Stimulated activated CD8-positive, alpha-beta memory T cell treated with anti-CD3 and anti-CD28 coated beads, Interleukin-4, amount 100 ng/mL, for 4 hours (primary cell): ENCODE measurements around the gene NSL1.
"Not testable (repeated sequence)": the region's sequence is repeated elsewhere in the genome, so short reads cannot be mapped to it uniquely, and the experiment has no call there.

Experiments
- DNase-seq, 2 donors: peaks; one replicate each; pipeline ENCODE4 v3.0.0-alpha.2; 2020; ENCODE audit warnings: low read depth in 2 of 2, low spot score in 1 of 2

The NSL1 gene

DNA sequence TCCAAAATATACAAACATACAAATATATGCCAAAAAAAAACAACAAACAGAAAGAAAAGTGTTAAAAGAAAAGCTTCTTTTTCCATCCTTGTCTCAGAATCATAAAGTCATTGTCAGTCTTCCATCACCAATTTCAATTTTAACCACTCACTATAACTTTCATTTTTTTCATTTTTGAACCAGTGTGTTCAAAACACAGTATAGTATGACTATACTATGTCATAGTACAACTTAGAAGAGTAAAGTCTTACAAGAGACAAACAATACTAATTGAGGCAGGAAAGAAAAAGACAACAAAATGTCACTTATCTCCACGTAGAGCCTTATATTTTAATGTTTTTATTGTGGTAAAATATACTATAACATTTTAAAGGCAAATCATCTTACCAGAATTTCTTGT lies 7.6 kb downstream of the NSL1 start:
- no peak for DNase-seq

DNA sequence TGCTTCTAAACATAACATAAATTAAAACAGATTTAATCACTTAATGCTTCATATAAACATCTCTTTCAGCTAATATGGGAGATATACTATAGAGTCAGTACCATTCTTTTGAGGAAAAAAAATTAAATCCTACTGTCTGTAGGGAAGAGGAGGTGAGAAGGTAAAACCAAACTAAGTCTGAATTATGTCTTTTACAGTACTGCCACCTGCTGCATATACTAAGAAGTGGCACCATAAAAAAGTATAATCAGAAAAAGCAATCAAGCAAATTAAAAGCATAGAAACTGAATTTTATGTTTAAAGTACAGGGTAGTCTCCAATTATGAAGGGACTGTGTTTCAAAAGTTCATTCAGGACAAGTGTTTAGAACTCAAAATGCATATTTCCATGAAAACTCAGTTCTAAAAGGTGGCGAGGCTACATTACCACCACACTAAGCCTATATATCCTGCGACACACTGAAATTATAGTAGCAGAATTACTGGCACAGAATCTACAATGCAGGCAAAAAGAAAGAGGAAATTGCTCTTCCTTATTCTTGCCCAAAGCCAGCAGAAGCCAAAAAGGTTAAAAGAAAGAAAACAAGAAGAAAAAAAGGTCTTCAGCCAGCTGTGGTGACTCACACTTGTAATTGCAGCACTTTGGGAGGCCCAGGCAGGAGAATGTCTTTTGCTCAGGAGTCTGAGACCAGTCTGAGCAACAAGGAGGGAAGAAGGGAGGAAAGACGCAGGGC lies 9.0 kb downstream of the NSL1 start:
- no peak for DNase-seq

DNA sequence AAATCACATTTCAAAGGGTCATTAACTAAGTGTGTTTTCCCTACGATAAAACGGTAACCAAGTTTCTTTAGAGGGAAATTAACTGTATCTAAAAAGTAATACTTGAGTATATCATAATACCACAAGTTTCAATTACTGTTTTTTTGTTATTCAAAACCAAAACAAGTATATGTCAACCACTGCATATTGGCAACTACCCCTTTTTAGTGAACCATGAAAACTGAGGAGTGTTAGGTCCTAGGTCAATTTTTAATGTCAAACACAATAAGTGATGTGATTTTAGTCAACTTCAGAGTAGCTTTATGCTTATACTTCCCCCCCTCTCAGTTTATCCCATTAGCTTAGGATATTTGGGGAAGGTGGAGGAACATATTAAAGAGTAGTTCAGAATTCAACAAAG lies 10.4 kb downstream of the NSL1 start:
- no peak for DNase-seq

DNA sequence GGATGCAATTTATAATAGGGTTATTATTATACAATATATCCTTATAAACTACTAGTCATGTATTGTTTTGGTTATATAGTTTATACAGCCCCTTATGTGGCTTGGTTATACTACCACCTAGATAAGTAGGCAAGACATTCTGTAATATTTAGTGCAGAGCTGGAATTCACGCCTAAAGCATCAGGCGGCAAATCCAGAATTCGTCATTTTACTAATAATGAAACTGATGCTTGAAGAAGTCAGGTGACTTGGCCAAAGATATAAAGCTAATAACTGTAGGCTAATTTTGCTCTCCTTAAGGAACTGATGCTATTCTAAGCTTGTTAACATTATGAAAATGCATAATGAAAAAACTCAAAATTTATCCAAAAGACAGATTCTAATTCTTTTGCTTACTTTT lies 10.8 kb downstream of the NSL1 start:
- DNase-seq, result no peak

GRCh38 chr1:212779086-212779485 lies 12.5 kb downstream of the NSL1 start:
- not testable (repeated sequence) for DNase-seq

- no peak for DNase-seq
These were observed 14.4 kb downstream of the NSL1 start for GRCh38 chr1:212777151-212777550.

- no peak for DNase-seq
These were observed 16.3 kb downstream of the NSL1 start for GRCh38 chr1:212775241-212775640.

DNA sequence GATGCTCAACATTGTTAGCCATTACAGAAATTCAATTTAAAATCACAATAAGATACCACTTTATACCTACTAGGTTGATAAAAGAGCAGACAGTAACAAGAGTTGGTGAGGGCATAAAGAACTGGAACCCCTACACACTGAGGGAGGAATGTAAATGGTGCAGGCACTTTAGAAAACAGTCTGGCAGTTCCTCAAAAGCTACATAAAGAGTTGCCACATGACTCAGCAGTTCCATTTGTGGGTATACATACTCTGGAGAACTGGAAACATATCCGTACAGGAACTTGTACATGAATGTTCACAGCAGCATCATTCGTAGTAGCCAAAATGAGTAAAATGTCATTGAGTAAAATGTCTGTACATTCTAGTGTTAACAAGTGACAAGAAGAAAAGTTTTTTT lies 17.0 kb downstream of the NSL1 start:
- DNase-seq, result no peak

- no peak for DNase-seq
These were observed 18.6 kb downstream of the NSL1 start for GRCh38 chr1:212773011-212773410.

DNA sequence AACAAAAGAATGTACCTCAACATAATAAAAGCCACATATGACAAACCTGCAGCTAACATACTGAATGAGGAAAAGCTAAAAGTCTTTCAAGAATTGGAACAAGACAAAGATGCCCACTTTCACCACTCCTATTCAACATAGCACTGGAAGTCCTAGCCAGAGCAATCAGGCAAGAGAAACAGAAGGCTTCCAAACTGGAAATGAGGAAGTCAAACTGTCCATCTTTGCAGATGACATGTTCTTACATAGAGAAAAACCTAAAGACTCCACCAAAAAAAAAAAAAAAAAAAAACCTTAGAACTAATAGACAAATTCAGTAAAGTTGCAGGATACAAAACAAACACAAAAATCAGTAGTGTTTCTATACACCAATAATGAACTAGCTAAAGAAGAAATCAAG lies 20.2 kb downstream of the NSL1 start:
- no peak for DNase-seq

GRCh38 chr1:212769459-212770167 lies 22.0 kb downstream of the NSL1 start:
- DNase-seq, result no peak

DNA sequence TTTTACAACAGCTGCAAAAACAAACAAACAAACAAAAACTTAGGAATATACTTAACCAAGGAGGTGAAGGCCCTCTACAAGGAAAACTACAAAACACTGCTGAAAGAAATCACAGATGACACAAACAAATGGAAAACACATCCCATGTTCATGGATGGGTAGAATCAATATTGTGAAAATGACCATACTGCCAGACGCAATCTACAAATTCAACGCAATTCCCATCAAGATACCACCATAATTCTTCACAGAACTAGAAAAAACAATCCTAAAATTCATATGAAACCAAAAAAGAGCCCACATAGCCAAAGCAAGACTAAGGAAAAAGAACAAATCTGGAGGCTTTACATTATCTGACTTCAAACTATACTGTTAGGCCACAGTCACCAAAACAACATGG lies 24.8 kb downstream of the NSL1 start:
- not testable (repeated sequence) for DNase-seq

DNA sequence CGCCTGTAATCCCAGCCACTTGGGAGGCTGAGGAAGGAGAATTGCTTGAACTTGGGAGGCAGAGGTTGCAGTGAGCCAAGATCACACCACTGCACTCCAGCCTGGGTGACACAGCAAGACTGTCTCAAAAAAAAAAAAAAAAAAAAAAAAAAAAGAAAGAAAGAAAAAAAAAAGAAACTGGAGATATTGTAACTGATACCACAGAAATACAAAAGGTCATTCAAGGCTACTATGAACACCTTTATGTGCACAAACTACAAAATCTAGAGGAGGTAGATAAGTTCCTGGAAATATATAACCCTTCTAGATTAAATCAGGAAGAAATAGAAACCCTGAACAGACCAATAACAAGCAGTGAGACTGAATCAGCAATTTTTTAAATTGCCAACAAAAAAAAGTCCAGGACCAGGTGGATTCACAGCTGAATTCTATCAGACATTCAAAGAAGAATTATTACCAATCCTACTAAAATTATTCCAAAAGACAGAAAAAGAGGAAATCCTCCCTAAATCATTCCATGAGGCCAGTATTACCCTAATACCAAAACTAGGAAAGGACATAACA lies 26.8 kb downstream of the NSL1 start:
- DNase-seq, result not testable (repeated sequence)

GRCh38 chr1:212762839-212763238 lies 28.7 kb downstream of the NSL1 start:
- no peak for DNase-seq

DNA sequence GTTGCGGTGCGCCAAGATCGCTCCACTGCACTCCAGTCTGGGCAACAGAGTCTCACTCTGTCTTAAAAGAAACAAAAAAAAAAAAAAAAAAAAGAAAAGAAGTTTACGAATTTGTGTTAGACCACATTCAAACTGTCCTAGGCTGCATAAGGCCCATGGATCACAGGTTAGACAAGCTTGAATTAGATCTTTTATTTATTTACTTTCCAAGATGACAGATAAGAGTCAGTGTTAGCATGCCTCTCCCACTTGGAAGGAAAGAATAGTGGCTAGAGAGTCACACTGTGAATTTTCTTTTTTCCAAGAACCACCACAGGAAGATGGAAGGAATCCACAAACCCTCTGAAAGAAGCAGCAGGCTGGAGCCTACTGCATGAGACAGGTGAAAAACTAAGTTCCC lies 29.3 kb downstream of the NSL1 start:
- no peak for DNase-seq

DNA sequence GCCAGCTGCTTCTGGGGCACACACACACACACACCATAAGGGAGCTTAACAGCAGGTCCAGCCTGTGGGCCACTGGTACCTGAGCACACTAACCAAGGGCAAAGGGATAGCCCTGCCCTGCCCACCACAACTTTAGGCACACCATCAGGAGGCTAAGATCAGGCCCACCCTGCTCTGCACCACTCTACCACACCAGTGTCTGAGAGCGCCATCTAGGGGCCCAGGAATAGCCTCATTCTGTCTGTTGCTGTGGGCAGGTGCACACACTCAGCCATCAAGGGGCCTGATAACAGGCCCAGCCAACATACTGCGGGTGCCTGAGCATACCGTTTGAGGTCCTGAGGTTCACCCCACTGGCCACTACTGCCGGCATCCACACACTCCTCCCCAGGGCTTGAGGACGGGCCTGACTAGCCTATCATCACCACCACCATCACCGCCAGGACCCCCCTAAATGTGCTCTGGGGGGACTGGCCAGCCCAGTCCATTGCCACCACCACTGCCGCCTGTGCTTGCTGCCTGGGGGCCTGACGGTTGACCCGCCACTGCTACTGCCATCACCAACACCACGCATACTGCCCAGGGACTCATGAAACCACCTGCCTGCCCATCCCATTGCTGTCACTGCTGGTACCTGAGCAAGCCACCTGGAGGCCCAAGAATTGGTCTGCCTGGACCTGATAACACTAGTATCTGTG lies 31.3 kb downstream of the NSL1 start:
- peak; percentile 7 to 20 for DNase-seq

GRCh38 chr1:212759683-212760082 lies 31.9 kb downstream of the NSL1 start:
- DNase-seq, result no peak

GRCh38 chr1:212754680-212755079 lies 36.9 kb downstream of the NSL1 start:
- DNase-seq, result no peak

GRCh38 chr1:212754193-212754592 lies 37.4 kb downstream of the NSL1 start:
- no peak for DNase-seq

GRCh38 chr1:212753749-212754148 lies 37.8 kb downstream of the NSL1 start:
- DNase-seq, result no peak

GRCh38 chr1:212752934-212753497 lies 38.6 kb downstream of the NSL1 start:
- no peak for DNase-seq
